ENCODE data around the gene STAC.

GRCh38 chr3:36489101-36489500 is 108.8 kb downstream of the STAC start:
- TF ChIP-seq POLR2A (IDR thresholded peaks at IDR 0.05) (no peak), CTCF (IDR thresholded peaks at IDR 0.05) (no peak)

Measured in stomach (tissue), 4 donors.